ENCODE measurements around the gene HUNK.

DNA sequence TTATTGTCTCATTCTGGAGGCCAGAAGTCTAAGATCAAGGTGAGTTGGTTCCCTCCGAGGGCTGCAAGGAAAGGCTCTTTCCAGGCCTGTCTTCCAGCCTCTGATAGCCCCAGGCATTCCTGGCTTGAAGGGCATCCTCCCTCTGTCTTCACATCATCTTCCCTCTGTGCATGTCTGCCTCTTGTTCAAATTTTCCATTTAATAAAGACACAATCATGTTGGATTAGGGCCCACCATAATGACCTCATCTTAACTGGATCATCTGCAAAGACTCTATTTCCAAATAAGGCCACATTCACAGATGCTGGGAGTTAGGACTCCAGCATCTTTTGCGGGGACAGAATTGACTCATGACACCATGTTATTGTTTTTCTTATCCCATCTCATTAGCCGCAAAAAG is 24.5 kb downstream of the HUNK start:
- no peak for TF ChIP-seq SIN3A (IDR thresholded peaks at IDR 0.05; ENCODE audit: borderline replicate concordance, insufficient read depth, low read length)
- TF ChIP-seq, protein P1, sequence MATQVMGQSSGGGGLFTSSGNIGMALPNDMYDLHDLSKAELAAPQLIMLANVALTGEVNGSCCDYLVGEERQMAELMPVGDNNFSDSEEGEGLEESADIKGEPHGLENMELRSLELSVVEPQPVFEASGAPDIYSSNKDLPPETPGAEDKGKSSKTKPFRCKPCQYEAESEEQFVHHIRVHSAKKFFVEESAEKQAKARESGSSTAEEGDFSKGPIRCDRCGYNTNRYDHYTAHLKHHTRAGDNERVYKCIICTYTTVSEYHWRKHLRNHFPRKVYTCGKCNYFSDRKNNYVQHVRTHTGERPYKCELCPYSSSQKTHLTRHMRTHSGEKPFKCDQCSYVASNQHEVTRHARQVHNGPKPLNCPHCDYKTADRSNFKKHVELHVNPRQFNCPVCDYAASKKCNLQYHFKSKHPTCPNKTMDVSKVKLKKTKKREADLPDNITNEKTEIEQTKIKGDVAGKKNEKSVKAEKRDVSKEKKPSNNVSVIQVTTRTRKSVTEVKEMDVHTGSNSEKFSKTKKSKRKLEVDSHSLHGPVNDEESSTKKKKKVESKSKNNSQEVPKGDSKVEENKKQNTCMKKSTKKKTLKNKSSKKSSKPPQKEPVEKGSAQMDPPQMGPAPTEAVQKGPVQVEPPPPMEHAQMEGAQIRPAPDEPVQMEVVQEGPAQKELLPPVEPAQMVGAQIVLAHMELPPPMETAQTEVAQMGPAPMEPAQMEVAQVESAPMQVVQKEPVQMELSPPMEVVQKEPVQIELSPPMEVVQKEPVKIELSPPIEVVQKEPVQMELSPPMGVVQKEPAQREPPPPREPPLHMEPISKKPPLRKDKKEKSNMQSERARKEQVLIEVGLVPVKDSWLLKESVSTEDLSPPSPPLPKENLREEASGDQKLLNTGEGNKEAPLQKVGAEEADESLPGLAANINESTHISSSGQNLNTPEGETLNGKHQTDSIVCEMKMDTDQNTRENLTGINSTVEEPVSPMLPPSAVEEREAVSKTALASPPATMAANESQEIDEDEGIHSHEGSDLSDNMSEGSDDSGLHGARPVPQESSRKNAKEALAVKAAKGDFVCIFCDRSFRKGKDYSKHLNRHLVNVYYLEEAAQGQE (IDR thresholded peaks at IDR 0.05; ENCODE audit: insufficient read depth in 1 of 2, low read depth in 2 of 2, low read length in 2 of 2) = no peak
- no peak for TF ChIP-seq POLR2AphosphoS5 (IDR thresholded peaks at IDR 0.05; ENCODE audit: low read depth, low read length)
- TF ChIP-seq FOXP2 (optimal IDR thresholded peaks at IDR 0.05; ENCODE audit: borderline replicate concordance, extremely low read depth, extremely low read length, insufficient read depth) = no peak
- no peak for TF ChIP-seq TAF1 (IDR thresholded peaks at IDR 0.05; ENCODE audit: borderline replicate concordance, insufficient read depth, low read length)
